Upper lobe of left lung (tissue), 4 donors: Measurements from ENCODE around the gene IFI27L2.

Experiments
- CTCF ChIP-seq, 6 experiments: fragments of 450-650 bp in 4 of 6; fragments of 200-600 bp in 2 of 6; sonication (generic) in 2 of 6; IDR thresholded peaks; one replicate each; pipeline ENCODE4 v1.5.1; 2016 to 2019; ENCODE audit warnings: antibody characterized with exemption in 6 of 6
- EP300 ChIP-seq, 4 donors: sonication (generic); formaldehyde crosslinking; IDR thresholded peaks; one replicate each; pipeline ENCODE4 v1.5.1; 2017; ENCODE audit warnings: antibody characterized with exemption in 4 of 4, control low read depth in 2 of 4
- POLR2A ChIP-seq, 4 donors: fragments of 450-650 bp; IDR thresholded peaks; one replicate each; pipeline ENCODE4 v1.5.1; 2016 to 2017; ENCODE audit warnings: antibody characterized with exemption in 4 of 4, mild to moderate bottlenecking in 2 of 4

GRCh38 chr14:94112513-94113063 lies 16.8 kb downstream of the IFI27L2 start:
- TF ChIP-seq CTCF (IDR thresholded peaks at IDR 0.05) (no peak), POLR2A (IDR thresholded peaks at IDR 0.05) (no peak), EP300 (IDR thresholded peaks at IDR 0.05) (no peak)
